ENCODE data around the gene ITGA11.

Gene ITGA11

GRCh38 chr15:68345481-68345880 is 86.5 kb downstream of the ITGA11 start:
- Histone ChIP-seq H3K4me3 (ENCODE audit: low read depth, low read length) (no peak overlapping the region), H3K4me1 (no peaks in the 10 kb centered on the region), H3K9me3 (no peaks in the 10 kb centered on the region), H3K27me3 (no peaks in the 10 kb centered on the region), H3K36me3 (peaks cover 2% of the 10 kb centered on the region; the same call in 1 of the 2 replicates)
- no peak for DNase-seq
- TF ChIP-seq, protein P1, sequence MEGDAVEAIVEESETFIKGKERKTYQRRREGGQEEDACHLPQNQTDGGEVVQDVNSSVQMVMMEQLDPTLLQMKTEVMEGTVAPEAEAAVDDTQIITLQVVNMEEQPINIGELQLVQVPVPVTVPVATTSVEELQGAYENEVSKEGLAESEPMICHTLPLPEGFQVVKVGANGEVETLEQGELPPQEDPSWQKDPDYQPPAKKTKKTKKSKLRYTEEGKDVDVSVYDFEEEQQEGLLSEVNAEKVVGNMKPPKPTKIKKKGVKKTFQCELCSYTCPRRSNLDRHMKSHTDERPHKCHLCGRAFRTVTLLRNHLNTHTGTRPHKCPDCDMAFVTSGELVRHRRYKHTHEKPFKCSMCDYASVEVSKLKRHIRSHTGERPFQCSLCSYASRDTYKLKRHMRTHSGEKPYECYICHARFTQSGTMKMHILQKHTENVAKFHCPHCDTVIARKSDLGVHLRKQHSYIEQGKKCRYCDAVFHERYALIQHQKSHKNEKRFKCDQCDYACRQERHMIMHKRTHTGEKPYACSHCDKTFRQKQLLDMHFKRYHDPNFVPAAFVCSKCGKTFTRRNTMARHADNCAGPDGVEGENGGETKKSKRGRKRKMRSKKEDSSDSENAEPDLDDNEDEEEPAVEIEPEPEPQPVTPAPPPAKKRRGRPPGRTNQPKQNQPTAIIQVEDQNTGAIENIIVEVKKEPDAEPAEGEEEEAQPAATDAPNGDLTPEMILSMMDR (IDR thresholded peaks at IDR 0.05; ENCODE audit: low read depth, low read length) = no peak

GRCh38 chr15:68344600-68344999 is 87.4 kb downstream of the ITGA11 start:
- peaks cover 2% of the 10 kb centered on the region; the same call in 1 of the 2 replicates for H3K36me3 ChIP-seq
- H3K4me3 ChIP-seq (ENCODE audit: low read depth, low read length) = no peak overlapping the region
- no peaks in the 10 kb centered on the region for H3K27me3 ChIP-seq
- H3K4me1 ChIP-seq = no peaks in the 10 kb centered on the region
- H3K9me3 ChIP-seq = no peaks in the 10 kb centered on the region
- TF ChIP-seq, protein P1 (IDR thresholded peaks at IDR 0.05; ENCODE audit: low read depth, low read length) = no peak
- DNase-seq = no peak

- no peak overlapping the region for H3K4me3 ChIP-seq (ENCODE audit: low read depth, low read length)
- TF ChIP-seq, protein P1 (IDR thresholded peaks at IDR 0.05; ENCODE audit: low read depth, low read length) = no peak
- peaks cover 2% of the 10 kb centered on the region; the same call in 1 of the 2 replicates for H3K36me3 ChIP-seq
- no peaks in the 10 kb centered on the region for H3K27me3 ChIP-seq
- H3K9me3 ChIP-seq = no peaks in the 10 kb centered on the region
- no peak for DNase-seq
- H3K4me1 ChIP-seq = no peaks in the 10 kb centered on the region
These were observed 88.3 kb downstream of the ITGA11 start for GRCh38 chr15:68343579-68344225.

- no peaks in the 10 kb centered on the region for H3K27me3 ChIP-seq
- no peaks in the 10 kb centered on the region for H3K9me3 ChIP-seq
- H3K4me3 ChIP-seq (ENCODE audit: low read depth, low read length) = no peak overlapping the region
- no peak for DNase-seq
- H3K36me3 ChIP-seq = peaks cover 2% of the 10 kb centered on the region; the same call in 1 of the 2 replicates
- TF ChIP-seq, protein P1 (IDR thresholded peaks at IDR 0.05; ENCODE audit: low read depth, low read length) = no peak
- H3K4me1 ChIP-seq = no peaks in the 10 kb centered on the region
These were observed 89.9 kb downstream of the ITGA11 start for GRCh38 chr15:68341760-68342725.

DNA sequence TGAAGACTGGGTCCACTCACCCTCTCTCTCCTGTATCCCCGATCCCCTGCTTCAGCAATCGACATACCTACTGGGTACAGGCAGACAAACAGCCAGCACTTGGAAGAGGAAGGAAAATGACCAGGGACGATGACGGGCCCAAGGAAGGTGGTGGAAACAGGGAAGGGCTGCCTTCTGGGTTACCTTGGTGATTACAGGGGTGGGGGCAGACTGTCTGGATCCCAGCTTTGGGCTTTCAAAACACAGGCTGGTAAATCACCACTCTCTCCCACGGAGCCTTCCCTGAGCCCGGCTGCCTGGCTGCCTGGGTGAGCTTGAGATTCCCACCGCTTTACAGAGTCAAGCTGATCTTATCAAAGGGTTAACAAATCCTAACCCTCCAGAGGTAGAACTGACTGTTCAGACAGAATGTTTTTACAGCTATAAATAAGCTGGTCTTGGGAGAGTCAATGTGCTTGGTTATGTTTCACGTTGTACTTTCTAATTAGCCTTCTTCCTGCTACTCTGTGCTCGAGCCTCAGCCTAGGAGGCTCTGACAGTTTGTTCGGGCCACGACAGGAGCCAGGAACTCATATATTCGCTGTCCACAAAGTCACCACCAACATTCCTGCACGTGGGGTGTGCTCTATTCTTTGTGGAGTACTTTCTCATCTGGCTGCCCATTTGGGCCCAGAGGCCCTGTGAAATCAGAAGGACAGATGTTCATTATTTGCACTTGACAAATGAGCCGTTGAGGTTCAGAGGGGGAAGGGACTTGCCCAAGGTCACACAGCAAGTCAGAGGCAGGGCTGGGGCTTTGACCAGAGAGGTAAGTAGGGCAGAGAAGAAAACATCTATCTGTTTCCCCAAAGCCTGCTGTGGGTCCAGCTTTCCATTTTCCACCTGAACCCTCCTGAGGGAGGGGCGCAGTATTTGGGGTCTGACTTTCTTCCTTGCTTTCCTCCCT is 91.0 kb downstream of the ITGA11 start:
- Histone ChIP-seq H3K27me3 (no peaks in the 10 kb centered on the region), H3K9me3 (no peaks in the 10 kb centered on the region), H3K4me1 (no peaks in the 10 kb centered on the region), H3K4me3 (ENCODE audit: low read depth, low read length) (no peak overlapping the region), H3K36me3 (peaks cover 2% of the 10 kb centered on the region; the same call in 1 of the 2 replicates)
- TF ChIP-seq, protein P1 (IDR thresholded peaks at IDR 0.05; ENCODE audit: low read depth, low read length) = no peak
- no peak for DNase-seq

All from BE2C (cell line).